ENCODE results near the gene IGFBP5. TPM values are rescaled to one million over a fixed set of nuclear protein-coding genes. Genes with fewer than 3 reads are reported as not detected.
A peak's percentile ranks its signal among the peaks of the same experiment; 100 is the strongest.

The IGFBP5 gene
- total and polyA plus RNA-seq, 2 of the 8 experiments (the other 6 are each of a cell fraction or from before 2014, with no cell fraction given) = 2.2 to 2.5 TPM

DNA sequence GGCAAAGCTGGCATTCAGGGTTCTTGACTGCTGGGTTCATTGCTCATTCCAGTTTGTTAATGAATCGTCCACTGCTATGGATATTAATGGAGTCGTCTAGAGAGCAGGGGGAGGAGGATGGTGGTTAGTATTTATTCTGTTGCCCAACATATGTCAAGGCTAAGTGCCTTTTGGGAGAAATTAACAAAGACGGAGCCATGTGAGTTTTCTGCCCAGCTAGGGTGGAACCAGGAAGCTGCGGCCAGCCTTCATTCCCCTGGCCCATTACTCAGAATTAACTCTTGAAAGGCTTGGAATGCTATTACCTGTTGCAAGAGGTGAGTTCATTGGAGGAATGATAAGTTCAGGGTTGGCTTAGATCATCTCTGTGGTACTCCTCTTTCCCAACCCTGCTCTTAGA is 42.8 kb downstream of the IGFBP5 start:
- Histone ChIP-seq H2BK5ac (ENCODE audit: low read depth, low read length) (no peak overlapping the region), H3K4me2 (ENCODE audit: insufficient read depth in 1 of 2, low read depth in 2 of 2, low read length in 2 of 2) (no peak overlapping the region), H2BK12ac (ENCODE audit: low read depth, low read length) (no peak overlapping the region), H2AFZ (ENCODE audit: low read length) (no peak overlapping the region), H3K79me1 (ENCODE audit: low read depth, low read length) (peaks cover 21% of the 10 kb centered on the region), H2BK120ac (replicated peaks; ENCODE audit: low read depth, low read length) (no peak overlapping the region), H3K14ac (ENCODE audit: insufficient read length) (no peak overlapping the region), H2BK20ac (ENCODE audit: low read length) (no peak overlapping the region), H3K27me3 (replicated peaks in 1 of 4; ENCODE audit: control insufficient read depth in 3 of 4, extremely low read depth in 1 of 4, insufficient read depth in 3 of 4, low read length in 3 of 4) (no peaks in the 10 kb centered on the region), H3K4me3 (ENCODE audit: extremely low read depth in 1 of 4, insufficient read depth in 2 of 4, low read depth in 3 of 4, low read length in 4 of 4) (no peak overlapping the region), H4K20me1 (replicated peaks in 1 of 2; ENCODE audit: control insufficient read depth in 1 of 2, insufficient read depth in 2 of 2, low read length in 2 of 2) (peaks cover 19 to 20% of the 10 kb centered on the region in 2 experiments), H3K79me2 (ENCODE audit: control insufficient read depth in 1 of 2, insufficient read depth in 2 of 2, low read length in 2 of 2) (peaks cover 6 to 94% of the 10 kb centered on the region in 2 experiments), H4K91ac (replicated peaks; ENCODE audit: insufficient read length, low read length) (no peak overlapping the region), H4K5ac (ENCODE audit: insufficient read length, low read depth, low read length) (no peak overlapping the region), H3K36me3 (ENCODE audit: control insufficient read depth in 2 of 4, insufficient read depth in 4 of 4, low read length in 3 of 4) (peaks cover 3 to 7% (median 4%) of the 10 kb centered on the region in 4 experiments; a peak in 2 of 8 replicates), H3K23ac (ENCODE audit: insufficient read length) (no peak overlapping the region), H2AK5ac (ENCODE audit: low read depth, low read length) (no peak overlapping the region), H3K18ac (ENCODE audit: extremely low read depth, low read length) (no peak overlapping the region), H3K23me2 (ENCODE audit: low read depth, low read length) (no peaks in the 10 kb centered on the region), H3K56ac (replicated peaks; ENCODE audit: insufficient read length, low read depth, low read length) (no peak overlapping the region), H3K9ac (replicated peaks in 1 of 4; ENCODE audit: extremely low read depth in 1 of 4, low read depth in 3 of 4, low read length in 3 of 4) (no peak overlapping the region), H2BK15ac (ENCODE audit: low read length) (no peak overlapping the region), H3K4me1 (replicated peaks in 1 of 4; ENCODE audit: control insufficient read depth in 3 of 4, insufficient read depth in 4 of 4, low read length in 3 of 4) (peaks cover 2 to 13% (median 5%) of the 10 kb centered on the region in 4 experiments), H4K8ac (ENCODE audit: extremely low read depth, insufficient read depth, low read length) (no peak overlapping the region), H3K4ac (replicated peaks; ENCODE audit: insufficient read length, low read depth, low read length) (no peak overlapping the region), H3K9me3 (ENCODE audit: insufficient read depth in 2 of 2, low read depth in 1 of 2, low read length in 1 of 2) (no peaks in the 10 kb centered on the region), H3K27ac (ENCODE audit: low read depth, low read length) (no peak overlapping the region)
- WGBS, 2 experiments (ENCODE audit: extremely low coverage in 1 of 2, insufficient coverage in 1 of 2, insufficient read length in 1 of 2, insufficient replicate concordance in 2 of 2, low coverage in 1 of 2, low lambda C conversion rate in 2 of 2, missing lambda C conversion rate in 1 of 2) = 84% methylated on average over 4 of the region's 4 CpGs; no CpG with 5 or more reads in 1 of the 2 experiments
- ChIA-PET POLR2A (ENCODE audit: partially characterized antibody) (interaction anchor here (0.6 to 1.0 kb wide), 5 partner anchors 17 to 154 kb away, joined by 3 to 4 read pairs (median 3); partner anchors contain the start of gene RPL37A), CTCF (ENCODE audit: partially characterized antibody) (interaction anchor here (0.6 to 20.6 kb wide), 8 partner anchors 10 to 421 kb away, joined by 3 to 251 read pairs (median 4); no protein-coding TSS in a partner anchor)
- DNase-seq (ENCODE audit: low read depth in 1 of 2, low spot score in 2 of 2) (no peak), FAIRE-seq (no peak)
- no peak for TF ChIP-seq NRF1 (IDR thresholded peaks at IDR 0.05; ENCODE audit: low read depth, low read length)
- TF ChIP-seq TEAD4 (IDR thresholded peaks at IDR 0.05; ENCODE audit: low read depth, low read length) = 0 out of 2 replicates have a peak, but pooled peaks have one; percentile 3

Measured in H1 (cell line).